ENCODE data around the gene HNF1B. TPM values are rescaled to one million over a fixed set of nuclear protein-coding genes. Genes with fewer than 3 reads are reported as not detected.

The HNF1B gene
- total and polyA plus RNA-seq, 10 of the 15 experiments (the other 5 are each of a cell fraction or from before 2014, with no cell fraction given): 0.51 to 12.7 (median 1.9) TPM

DNA sequence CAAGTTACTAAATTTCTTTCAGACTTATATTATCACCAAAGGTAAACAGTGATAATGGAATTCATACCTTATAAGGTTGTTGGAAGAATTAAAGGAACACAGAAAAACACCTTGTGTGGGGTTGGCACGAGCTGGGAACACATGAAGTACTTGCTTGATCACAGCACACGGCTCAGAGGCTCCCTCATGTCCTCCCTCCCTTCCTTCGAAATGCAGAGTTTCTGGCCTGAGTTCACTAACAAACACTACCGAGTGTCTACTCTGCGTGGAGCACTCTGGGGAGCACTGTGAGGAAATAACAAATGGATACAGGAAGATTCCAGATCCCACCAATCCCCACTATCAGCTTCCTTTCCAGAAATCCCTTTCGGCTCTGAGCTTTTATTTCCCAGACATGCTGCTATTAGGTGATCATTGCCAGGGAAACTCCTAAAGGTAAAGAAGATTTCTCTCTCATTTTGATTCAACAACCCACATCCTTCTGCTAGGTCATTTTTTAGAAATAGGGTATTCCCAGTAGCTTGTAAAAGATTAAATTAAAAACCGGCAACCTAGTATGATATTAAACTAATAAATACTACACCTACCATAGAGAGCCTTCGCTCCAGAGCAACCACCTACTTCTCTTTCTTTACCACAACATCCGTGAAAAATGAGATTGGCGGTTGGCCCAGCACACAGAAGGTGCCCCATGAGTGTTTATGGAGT is 6.1 kb upstream of the HNF1B start:
- intact Hi-C loops (cut with micrococcal nuclease; ENCODE audit: unreplicated experiment) (no loop called here), in situ Hi-C loops (cut with MboI) (no loop called here)
- ATAC-seq: peak; percentile 75
- peaks cover 21% of the 10 kb centered on the region for H3K4me1 ChIP-seq (ENCODE audit: control insufficient read depth, insufficient read depth, low read length)
- 0 out of 2 replicates have a peak overlapping the region, but pooled peaks have one; percentile 4 for H3K4me2 ChIP-seq (ENCODE audit: control insufficient read depth, insufficient read depth)
- H3K79me2 ChIP-seq (ENCODE audit: control insufficient read depth, insufficient read depth, low read length): no peaks in the 10 kb centered on the region
- H2AFZ ChIP-seq (ENCODE audit: control insufficient read depth, low read depth, low read length): no peak overlapping the region
- BruUV-seq (replicated peaks): no TSS peak
- H3K36me3 ChIP-seq (ENCODE audit: control insufficient read depth in 2 of 2, insufficient read depth in 2 of 2, low read length in 1 of 2): no peaks in the 10 kb centered on the region
- no peak for DNase-seq (ENCODE audit: low read depth, low spot score)
- POLR2A ChIA-PET: interaction anchor here (0.7 to 1.9 kb wide), 6 partner anchors 8 to 23 kb away, joined by 3 to 11 read pairs (median 7); no protein-coding TSS in a partner anchor
- H3K9me3 ChIP-seq (replicated peaks; ENCODE audit: control insufficient read depth, insufficient read depth, low read length): no peaks in the 10 kb centered on the region
- no peak overlapping the region for H3K4me3 ChIP-seq
- H3K9ac ChIP-seq (ENCODE audit: control insufficient read depth, insufficient read depth, low read length): no peak overlapping the region
- CTCF ChIA-PET: interaction anchor here (0.5 to 2.9 kb wide), 6 partner anchors 11 to 171 kb away, joined by 3 to 10 read pairs (median 4); no protein-coding TSS in a partner anchor
- FAIRE-seq: no peak
- no peaks in the 10 kb centered on the region for H3K27me3 ChIP-seq (replicated peaks in 1 of 2; ENCODE audit: control insufficient read depth in 2 of 2, insufficient read depth in 2 of 2, low read length in 1 of 2)
- SMC1A ChIA-PET (ENCODE audit: uncharacterized antibody, unreplicated experiment): interaction anchor here (0.8 to 8.5 kb wide), 5 partner anchors 15 to 145 kb away, joined by 3 to 167 read pairs (median 3); no protein-coding TSS in a partner anchor
- no peak overlapping the region for H3K27ac ChIP-seq (ENCODE audit: control insufficient read depth, insufficient read depth)
- H4K20me1 ChIP-seq (ENCODE audit: control insufficient read depth, insufficient read depth): no peaks in the 10 kb centered on the region
- 45% methylated on average over 10 of the region's 10 CpGs for WGBS (ENCODE audit: insufficient coverage, insufficient replicate concordance, low lambda C conversion rate, missing lambda C conversion rate)
- RAD21 ChIA-PET (ENCODE audit: unreplicated experiment): interaction anchor here (1.0 to 1.4 kb wide), 8 partner anchors 11 to 101 kb away, joined by 3 to 8 read pairs (median 4); no protein-coding TSS in a partner anchor
- TF ChIP-seq NR2C1 (IDR thresholded peaks at IDR 0.05): no peak
- TF ChIP-seq CBX3 (IDR thresholded peaks at IDR 0.05; ENCODE audit: borderline replicate concordance, low read depth): no peak
- TF ChIP-seq IKZF1 (conservative IDR thresholded peaks at IDR 0.05): peak; percentile 94
- TF ChIP-seq ATF7 (IDR thresholded peaks at IDR 0.05; ENCODE audit: low read depth): peak; percentile 60; the same call in 1 of the 2 replicates
- no peak for TF ChIP-seq TARDBP (IDR thresholded peaks at IDR 0.05; ENCODE audit: borderline replicate concordance)
- peak; percentile 64 for TF ChIP-seq MTA2 (IDR thresholded peaks at IDR 0.05; ENCODE audit: low read depth)
- peak; percentile 82 for TF ChIP-seq RELB (IDR thresholded peaks at IDR 0.05; ENCODE audit: low read depth)
- no peak for TF ChIP-seq EGR1 (IDR thresholded peaks at IDR 0.05; ENCODE audit: borderline replicate concordance in 1 of 2, low read depth in 2 of 2, low read length in 2 of 2)
- TF ChIP-seq GATAD2B (conservative IDR thresholded peaks at IDR 0.05; ENCODE audit: low read depth): peak; percentile 49; the same call in 1 of the 2 replicates
- no peak for TF ChIP-seq E4F1 (IDR thresholded peaks at IDR 0.05; ENCODE audit: borderline replicate concordance, partially characterized antibody)
- TF ChIP-seq NBN (IDR thresholded peaks at IDR 0.05): 0 out of 2 replicates have a peak, but pooled peaks have one; percentile 31
- no peak for TF ChIP-seq ETV6 (conservative IDR thresholded peaks at IDR 0.05 in 1 of 2, IDR thresholded peaks at IDR 0.05 in 1 of 2; ENCODE audit: borderline replicate concordance in 1 of 2, low read depth in 1 of 2)
- peak; percentile 32; the same call in 1 of the 2 replicates for TF ChIP-seq ZNF217 (IDR thresholded peaks at IDR 0.05)
- TF ChIP-seq NR2F1 (conservative IDR thresholded peaks at IDR 0.05): peak; percentile 21; the same call in 1 of the 2 replicates
- peak; percentile 85 to 90 for TF ChIP-seq IKZF2 (IDR thresholded peaks at IDR 0.05)
- TF ChIP-seq JUNB (IDR thresholded peaks at IDR 0.05): peak; percentile 73
